ENCODE measurements around the gene DOCK6.

DNA sequence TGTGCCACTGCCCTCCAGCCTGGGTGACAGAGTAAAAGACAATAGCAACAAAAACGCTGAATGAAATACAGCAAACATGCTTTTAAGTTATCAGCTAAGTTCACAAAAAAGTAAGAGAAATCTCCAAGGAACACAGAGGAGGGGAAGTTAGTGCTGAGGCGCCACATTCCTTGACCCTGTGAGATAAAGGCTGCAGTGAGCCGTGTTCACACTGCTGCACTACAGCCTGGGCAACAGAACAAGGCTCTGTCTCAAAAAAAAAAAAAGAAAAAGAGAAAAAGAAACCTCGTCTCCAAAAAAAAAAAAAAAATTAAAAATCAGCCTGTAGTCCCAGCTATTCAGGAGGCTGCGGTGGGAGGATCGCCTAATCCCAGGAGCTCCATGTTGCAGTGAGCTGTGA, 16.3 kb upstream of the DOCK6 start:
- no peak for TF ChIP-seq CTCF (IDR thresholded peaks at IDR 0.05)
- no peak for TF ChIP-seq POLR2A (IDR thresholded peaks at IDR 0.05)
